SK-N-SH treated with all-trans-retinoic acid at 6 μM for 48 hours (cell line): Measurements from ENCODE around the gene KSR2.

Source experiments
- ZFP30 ChIP-seq: fragments of 450-650 bp; formaldehyde crosslinking; IDR thresholded peaks from 2 replicates; pipeline ENCODE4 v1.5.0; 2022; ENCODE audit warnings: mild to moderate bottlenecking, moderate library complexity
- TF ChIP-seq, protein P1 (sequence below): fragments of 250-450 bp; sonication (Bioruptor Pico); IDR thresholded peaks from 2 replicates; pipeline ENCODE4 v1.8.0; 2020; ENCODE audit warnings: mild to moderate bottlenecking, moderate library complexity, borderline replicate concordance

DNA sequence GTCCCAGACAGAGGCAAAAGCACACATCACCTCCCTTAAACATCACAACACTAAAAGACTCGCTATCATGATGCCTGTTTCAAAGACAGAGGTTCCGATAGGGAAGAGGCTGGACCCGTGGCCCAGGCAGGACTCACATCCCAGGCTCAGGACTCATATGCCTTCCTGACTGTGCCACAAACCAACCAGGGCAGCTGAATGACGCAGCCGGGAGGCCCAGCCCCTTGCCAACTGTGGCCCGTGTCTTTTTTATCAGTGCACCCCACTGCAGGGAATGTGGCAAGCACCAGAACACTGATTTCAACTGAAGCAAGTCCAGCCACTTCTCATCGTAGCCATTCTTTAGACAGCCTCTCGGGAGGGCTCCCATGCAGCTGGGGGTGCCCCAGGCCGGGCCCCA lies 132.3 kb downstream of the KSR2 start:
- TF ChIP-seq, protein P1, sequence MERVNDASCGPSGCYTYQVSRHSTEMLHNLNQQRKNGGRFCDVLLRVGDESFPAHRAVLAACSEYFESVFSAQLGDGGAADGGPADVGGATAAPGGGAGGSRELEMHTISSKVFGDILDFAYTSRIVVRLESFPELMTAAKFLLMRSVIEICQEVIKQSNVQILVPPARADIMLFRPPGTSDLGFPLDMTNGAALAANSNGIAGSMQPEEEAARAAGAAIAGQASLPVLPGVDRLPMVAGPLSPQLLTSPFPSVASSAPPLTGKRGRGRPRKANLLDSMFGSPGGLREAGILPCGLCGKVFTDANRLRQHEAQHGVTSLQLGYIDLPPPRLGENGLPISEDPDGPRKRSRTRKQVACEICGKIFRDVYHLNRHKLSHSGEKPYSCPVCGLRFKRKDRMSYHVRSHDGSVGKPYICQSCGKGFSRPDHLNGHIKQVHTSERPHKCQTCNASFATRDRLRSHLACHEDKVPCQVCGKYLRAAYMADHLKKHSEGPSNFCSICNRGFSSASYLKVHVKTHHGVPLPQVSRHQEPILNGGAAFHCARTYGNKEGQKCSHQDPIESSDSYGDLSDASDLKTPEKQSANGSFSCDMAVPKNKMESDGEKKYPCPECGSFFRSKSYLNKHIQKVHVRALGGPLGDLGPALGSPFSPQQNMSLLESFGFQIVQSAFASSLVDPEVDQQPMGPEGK (CRISPR knock-in tag): no peak
- no peak for TF ChIP-seq ZFP30
